GM18505 (cell line): ENCODE measurements around the gene KRTAP10-6.

ENCODE experiments used
- ATAC-seq: cut with Tn5 transposase; IDR thresholded peaks from one replicate; pipeline ENCODE4 v1.9.1; 2021; ENCODE audit not compliant: unreplicated experiment
- POLR2A ChIP-seq: IDR thresholded peaks from 4 replicates; pipeline ENCODE4 v1.6.1; 2011; ENCODE audit warnings: borderline replicate concordance; ENCODE audit not compliant: insufficient read depth, insufficient read length; ENCODE audit errors: extremely low read depth

The KRTAP10-6 gene

DNA sequence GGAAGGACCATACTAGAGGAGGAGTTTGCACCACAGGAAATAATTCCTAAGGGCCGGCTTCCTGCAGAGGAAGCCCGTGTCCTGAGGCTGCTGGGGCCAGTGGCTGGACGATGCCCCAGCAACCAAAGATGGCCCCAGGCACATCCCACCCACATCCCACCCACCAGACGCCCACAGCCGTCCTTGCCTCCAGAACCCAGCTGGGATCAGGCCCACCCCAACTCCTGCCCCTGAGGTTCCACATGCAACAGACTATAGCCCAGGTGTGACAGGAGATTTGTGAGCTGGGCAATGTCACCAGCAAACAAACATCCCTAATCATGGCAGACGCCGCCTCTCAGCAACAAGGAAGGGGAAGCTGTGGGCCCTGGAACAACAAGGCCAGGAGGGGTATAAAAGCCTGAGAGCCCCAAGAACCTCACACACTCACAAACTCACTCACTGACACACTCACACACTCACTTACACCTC is 34.4 kb upstream of the KRTAP10-6 start, which contains the start of gene KRTAP10-9:
Gene KRTAP10-9, plus strand, starts transcription at position 421 of the 471 bp plus-strand sequence. CDS start 79 bp downstream, outside the sequence.
- no peak for TF ChIP-seq POLR2A
- ATAC-seq: no peak

DNA sequence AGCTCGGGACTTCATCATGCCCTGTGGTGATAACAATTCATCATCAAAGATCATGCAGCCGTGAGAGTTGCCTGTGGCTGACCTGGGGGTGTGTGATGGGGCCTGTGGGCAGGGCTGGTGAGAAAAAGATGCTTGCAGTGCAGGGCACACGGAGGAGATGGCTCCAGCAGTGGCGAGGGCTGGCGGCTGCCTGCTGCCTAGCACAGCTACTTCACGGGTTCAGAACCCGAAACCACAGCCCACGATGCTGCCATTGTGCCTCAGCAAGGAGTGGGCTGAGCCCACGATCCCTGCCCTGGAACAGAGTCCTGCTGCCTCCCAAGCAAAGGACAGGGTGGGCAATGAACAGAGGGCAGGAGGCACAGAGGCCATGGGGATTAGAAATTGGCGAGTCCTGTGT is 34.0 kb upstream of the KRTAP10-6 start:
- no peak for ATAC-seq
- no peak for TF ChIP-seq POLR2A

DNA sequence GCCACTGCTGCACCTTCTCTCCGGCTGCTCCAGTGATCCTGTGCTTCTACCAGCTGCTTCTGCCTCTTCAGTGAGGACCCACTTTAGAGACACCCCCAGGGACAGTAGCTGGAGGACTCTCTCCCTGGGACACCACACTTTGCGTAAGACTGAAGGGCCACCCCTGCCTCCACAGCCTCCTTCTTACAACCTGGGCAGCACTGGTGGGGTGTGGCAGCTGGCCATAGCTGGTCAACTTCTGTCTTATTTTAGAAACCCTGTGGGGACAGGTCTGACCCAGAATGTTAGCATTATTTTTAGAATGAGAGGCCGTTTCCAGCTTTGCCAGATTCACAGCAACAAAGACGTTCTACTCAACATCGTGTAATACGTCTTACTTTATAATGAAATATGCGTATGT is 33.5 kb upstream of the KRTAP10-6 start:
- ATAC-seq: no peak

DNA sequence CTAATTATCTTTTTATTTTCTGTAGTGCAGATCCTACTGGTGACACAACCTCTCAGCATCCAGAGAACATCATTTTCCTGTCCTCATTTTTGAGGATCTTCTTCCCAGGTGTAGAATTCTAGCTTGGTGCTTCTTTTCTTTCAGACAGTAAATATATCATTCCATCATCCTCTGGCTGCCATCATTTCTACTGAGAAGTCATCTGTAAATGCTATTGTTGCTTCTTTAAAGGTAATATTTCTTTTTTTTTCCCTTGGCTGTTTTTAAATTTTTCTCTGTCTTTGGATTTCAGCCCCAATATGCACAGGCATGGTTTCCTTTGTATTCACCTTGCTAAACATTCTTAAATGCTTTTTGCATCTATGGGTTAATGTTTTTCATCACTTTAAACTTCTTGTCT is 31.3 kb upstream of the KRTAP10-6 start:
- TF ChIP-seq POLR2A: no peak
- no peak for ATAC-seq

More for the DNA sequence above, 33.5 kb upstream of the KRTAP10-6 start:
- no peak for TF ChIP-seq POLR2A

DNA sequence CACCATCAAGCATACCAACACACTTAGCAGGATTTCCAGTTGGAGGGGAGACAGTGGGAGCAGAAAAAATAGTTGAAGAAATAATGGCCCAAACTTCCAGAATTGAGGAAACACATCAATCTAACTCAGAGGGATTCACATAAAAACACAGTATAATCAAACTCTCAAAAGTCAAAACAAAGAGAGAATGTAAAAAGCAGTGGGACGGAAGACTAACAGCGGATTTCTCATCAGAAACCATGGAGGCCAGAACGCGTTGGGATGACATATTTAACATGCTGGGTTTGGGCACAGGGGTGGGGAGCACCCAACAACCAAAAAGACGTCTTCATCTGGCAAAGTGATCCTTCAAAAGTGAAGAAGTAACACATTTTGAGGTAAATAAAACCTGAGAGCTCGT is 27.6 kb upstream of the KRTAP10-6 start:
- TF ChIP-seq POLR2A: no peak
- no peak for ATAC-seq

DNA sequence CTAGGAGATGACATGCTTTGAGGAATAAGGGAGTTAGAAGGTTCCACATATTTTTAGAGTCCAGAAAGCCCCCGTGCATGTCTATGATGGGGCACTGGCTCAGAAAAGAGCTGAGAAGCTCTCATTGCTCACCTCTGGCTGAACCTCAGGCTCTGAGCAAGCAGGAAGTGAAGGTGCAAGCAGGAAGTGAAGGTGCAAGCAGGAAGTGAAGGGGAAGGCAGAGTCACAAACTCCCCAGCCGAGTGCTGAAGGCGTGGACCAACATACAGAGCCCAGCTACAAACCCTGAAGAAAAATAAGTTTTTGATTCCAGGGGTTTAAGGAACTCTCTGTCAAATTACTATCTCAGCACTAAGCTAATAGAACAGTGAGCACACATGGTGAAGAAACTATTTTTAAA is 26.6 kb upstream of the KRTAP10-6 start:
- no peak for ATAC-seq
- no peak for TF ChIP-seq POLR2A

DNA sequence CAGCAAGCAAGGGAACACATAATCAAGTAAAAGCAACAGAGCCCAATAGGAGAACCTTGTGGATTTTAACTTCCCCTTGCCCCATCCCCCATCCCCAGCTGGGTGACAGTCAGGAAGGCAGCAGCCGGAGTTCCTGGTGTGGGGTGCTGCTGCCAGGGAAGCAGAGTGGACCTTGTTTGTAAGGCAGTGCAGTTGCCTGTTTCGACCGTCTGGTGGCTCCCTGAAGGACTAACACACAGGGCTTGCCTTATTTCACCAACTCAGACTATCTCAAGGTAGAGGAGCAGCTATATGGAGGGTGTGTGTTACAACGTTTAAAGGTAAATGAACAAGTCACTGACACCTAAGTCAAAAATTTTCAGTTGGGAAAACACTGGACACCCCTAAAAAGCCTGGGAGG is 26.2 kb upstream of the KRTAP10-6 start:
- ATAC-seq: no peak
- no peak for TF ChIP-seq POLR2A

DNA sequence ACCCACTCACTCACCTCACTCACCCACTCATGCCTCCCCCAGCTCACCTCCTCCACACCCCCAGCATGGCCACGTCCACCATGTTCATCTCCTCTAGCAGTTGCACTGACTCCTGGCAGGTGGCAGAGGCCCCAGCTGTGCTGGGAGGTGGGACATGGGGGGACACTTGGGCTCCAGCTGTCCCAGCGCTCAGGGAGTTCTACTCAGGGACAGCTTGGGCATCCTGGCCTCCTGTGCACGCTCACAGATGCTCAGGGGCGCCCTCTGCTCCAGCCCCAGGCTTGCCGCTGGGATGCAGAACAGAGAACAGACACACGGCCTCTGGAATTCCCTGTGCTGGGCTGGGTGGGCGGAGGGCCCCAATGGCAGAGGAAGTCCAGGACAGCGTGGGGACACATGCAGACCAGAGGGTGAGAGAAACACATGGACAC is 24.8 kb upstream of the KRTAP10-6 start:
- TF ChIP-seq POLR2A: no peak
- no peak for ATAC-seq

DNA sequence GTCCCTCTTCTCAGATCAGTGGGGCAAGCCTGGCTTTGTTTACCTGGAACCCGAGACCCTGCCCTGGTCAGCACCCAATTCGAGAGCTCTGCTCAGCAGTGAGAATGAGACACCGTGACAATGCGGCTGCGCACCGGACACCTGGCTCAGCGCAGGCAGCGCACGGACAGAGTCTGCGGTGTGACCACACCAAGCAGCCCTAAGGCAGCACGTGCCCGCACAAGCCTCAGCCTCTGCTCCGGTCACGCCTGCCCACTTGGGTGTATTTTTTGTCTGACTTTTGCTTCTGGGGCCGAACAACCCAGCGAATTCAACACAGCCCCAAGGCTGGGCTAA is 24.3 kb upstream of the KRTAP10-6 start:
- no peak for TF ChIP-seq POLR2A
- ATAC-seq: no peak

DNA sequence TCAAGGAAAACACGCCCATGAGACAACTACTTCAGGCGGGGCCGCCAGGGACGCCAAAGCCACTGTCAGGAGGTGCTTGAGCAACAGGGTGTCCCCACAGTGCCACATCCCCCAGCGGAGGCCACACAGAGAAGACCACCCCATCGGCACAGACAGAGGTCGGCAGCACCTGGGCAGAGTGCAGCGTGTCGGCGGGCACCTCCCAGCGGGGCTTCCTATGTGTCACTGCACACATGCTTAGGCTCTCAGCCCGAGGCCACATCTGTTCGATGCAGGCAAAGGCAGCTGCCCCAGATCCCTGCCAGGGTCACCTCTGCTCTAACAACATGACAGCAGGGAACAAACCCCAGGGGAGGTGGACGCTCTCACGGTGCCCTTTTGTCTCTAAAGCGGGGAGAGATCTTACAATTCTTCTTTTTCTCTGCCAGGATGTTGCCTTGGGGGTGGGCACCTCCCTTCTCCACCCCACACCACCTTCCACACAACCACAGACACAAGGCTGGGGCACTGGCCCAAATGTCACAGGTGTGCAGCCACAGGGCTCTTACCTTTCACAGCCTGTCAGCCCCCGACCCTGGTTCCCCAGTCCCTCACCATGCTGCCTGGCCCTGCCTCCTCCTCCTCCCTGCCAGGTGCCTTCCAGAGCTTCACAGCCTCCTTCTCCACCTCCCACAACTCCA is 23.7 kb upstream of the KRTAP10-6 start:
- TF ChIP-seq POLR2A: no peak
- ATAC-seq: no peak

DNA sequence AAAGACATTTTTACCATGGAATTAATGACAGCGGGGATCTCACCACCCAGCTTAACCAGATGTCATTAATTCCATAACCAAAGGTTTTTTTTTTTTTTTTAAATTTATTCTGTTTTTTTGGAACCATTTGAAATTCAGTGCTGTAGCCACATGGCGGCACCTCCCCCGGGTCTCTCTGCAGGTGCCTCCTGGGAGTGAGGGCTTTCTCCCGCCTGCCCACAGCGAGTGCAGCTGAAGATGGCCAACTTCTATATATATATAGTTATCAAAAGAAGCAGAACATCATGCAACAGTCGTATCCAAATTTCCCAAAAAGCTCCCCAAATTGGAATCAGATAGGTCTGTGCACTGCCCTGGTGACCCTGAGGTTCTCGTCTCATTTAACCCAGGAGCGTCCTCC is 23.2 kb upstream of the KRTAP10-6 start:
- no peak for ATAC-seq
- TF ChIP-seq POLR2A: no peak

DNA sequence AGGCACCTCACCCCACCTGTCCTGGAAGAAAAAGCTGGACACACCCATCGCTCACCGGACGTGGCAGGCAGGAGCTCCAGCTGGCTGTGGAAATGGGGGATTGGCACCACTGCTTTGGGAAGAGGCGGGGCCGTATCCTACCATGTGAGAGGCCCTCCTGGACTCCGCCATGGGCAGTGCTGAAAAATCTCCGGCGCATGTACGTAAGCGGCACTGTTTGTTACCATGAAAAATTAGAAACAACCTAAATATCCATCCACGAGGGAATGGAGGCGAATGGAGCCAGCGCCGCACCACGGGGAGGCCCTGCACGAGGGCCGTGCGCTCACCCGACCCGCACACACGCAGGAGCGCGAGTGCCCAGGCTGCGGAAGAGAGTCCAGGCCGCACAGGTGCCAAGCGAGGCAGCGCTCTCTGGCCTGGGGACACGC is 22.7 kb upstream of the KRTAP10-6 start:
- no peak for ATAC-seq

DNA sequence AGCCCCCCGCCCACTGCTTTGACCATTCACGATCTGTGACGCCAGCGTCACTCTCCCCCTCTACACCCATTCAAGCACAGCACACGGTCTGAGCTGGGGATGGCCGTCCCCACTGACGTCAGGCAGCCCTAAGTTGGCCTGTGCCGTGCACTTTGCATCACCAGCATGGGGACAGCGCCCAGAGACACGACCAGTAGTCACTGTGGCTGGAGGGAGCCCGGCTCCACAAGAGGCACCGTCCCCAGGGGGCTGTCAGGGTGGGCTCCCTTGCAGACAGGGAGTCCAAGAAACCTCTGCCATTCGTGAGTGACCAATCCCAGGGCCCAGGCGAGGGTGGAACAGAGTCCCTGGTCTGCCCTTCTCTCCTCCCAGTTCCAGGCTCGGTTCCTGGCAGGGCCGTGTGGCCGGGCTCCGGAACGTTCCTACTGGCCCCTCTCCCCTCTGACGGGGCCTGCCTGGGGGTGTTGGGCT is 21.9 kb upstream of the KRTAP10-6 start:
- ATAC-seq: no peak
- TF ChIP-seq POLR2A: no peak

More for the DNA sequence above, 22.7 kb upstream of the KRTAP10-6 start:
- TF ChIP-seq POLR2A: no peak

DNA sequence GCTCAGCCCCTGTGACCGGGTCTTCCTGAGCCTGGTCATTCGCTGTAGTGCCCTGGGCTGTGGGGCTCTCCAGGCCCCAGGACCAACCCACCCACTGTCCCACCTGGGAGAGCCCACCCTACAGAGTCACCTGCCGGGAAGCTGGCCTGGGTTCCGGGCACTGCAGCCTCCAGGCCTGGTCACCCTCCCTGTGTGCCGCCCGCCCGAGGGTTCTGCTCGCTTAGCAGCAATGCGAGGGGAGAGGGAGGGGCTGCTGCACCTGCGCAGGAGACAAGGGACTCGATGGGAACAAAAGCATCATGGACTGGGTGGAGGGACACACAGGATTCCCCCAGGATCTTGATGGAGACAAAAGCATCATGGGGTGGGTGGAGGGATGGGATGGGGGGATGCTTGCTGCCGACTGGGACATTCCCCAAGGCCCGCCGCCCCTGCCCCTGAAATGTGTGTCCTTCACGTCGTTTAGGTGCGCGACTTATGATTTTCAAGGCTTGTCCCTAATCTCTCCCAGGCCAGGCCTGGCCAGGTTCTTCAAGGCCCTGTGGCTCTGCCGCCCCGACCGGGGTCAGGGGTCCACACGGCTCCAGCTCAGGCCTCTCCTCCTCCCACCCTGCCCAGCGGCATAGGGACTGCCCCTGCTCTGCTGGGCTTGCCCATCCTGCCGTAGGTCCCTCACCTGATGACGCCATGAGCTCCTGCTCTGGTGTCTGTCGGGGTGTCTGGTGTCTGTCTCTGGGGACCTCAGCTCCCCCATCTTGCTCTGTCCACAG is 21.3 kb upstream of the KRTAP10-6 start:
- ATAC-seq: no peak
- no peak for TF ChIP-seq POLR2A
